Astrocyte (in vitro differentiated cells and primary cell): ENCODE results near the gene SAP30L. TPM values are rescaled to one million over a fixed set of nuclear protein-coding genes. Genes with fewer than 3 reads are reported as not detected.

ENCODE experiments used
- DNase-seq: peaks from one replicate; pipeline ENCODE4 v3.0.0-alpha.2; 2010; ENCODE audit warnings: low read depth
- FAIRE-seq: peaks from 2 replicates; lab custom pipeline; 2011; peaks lifted over from hg19 to GRCh38; lab: Jason Lieb, UNC
- H2AFZ ChIP-seq: 2 replicates; pipeline ENCODE4 v1.6.0; 2012; ENCODE audit warnings: low read depth, low read length, inconsistent platforms
- H3K27ac ChIP-seq: 2 replicates; pipeline ENCODE4 v1.5.1; 2011; ENCODE audit warnings: low read depth, low read length, inconsistent platforms
- H3K27me3 ChIP-seq: 2 replicates; pipeline ENCODE4 v1.6.0; 2011; ENCODE audit warnings: low read length, inconsistent platforms; ENCODE audit not compliant: insufficient read depth
- H3K36me3 ChIP-seq: 2 replicates; pipeline ENCODE4 v1.5.1; 2011; ENCODE audit warnings: low read length, inconsistent platforms; ENCODE audit not compliant: insufficient read depth
- H3K4me1 ChIP-seq: 2 replicates; pipeline ENCODE4 v1.5.1; 2011; ENCODE audit warnings: low read length, inconsistent platforms; ENCODE audit not compliant: insufficient read depth
- H3K4me2 ChIP-seq: 2 replicates; pipeline ENCODE4 v1.6.0; 2012; ENCODE audit warnings: low read length, inconsistent platforms
- H3K4me3 ChIP-seq: 2 replicates; pipeline ENCODE4 v1.5.1; 2011; ENCODE audit warnings: low read depth, mild to moderate bottlenecking, low read length, inconsistent platforms; ENCODE audit not compliant: insufficient read depth
- H3K79me2 ChIP-seq: 2 replicates; pipeline ENCODE4 v1.6.0; 2012; ENCODE audit warnings: mild to moderate bottlenecking, low read length, inconsistent platforms; ENCODE audit not compliant: insufficient read depth
- H3K9ac ChIP-seq: 2 replicates; pipeline ENCODE4 v1.6.0; 2012; ENCODE audit warnings: mild to moderate bottlenecking, low read length, inconsistent platforms
- H3K9me3 ChIP-seq: 2 replicates; pipeline ENCODE4 v1.5.1; 2012; ENCODE audit warnings: low read depth, mild to moderate bottlenecking, low read length, inconsistent platforms; ENCODE audit not compliant: insufficient read depth
- H4K20me1 ChIP-seq: 2 replicates; pipeline ENCODE4 v1.6.0; 2012; ENCODE audit warnings: low read length, inconsistent platforms; ENCODE audit not compliant: insufficient read depth
- H3K27ac Mint-ChIP-seq: one replicate; pipeline ENCODE4 v1.8.0; 2021; ENCODE audit warnings: mild to moderate bottlenecking, mixed read lengths; ENCODE audit not compliant: unreplicated experiment
- H3K27me3 Mint-ChIP-seq: one replicate; pipeline ENCODE4 v1.8.0; 2021; ENCODE audit warnings: low read depth, mixed read lengths; ENCODE audit not compliant: unreplicated experiment
- H3K36me3 Mint-ChIP-seq: one replicate; pipeline ENCODE4 v1.8.0; 2021; ENCODE audit warnings: low read depth, mixed read lengths; ENCODE audit not compliant: unreplicated experiment
- H3K4me1 Mint-ChIP-seq: one replicate; pipeline ENCODE4 v1.8.0; 2021; ENCODE audit warnings: low read depth, mixed read lengths; ENCODE audit not compliant: unreplicated experiment
- H3K4me3 Mint-ChIP-seq: one replicate; pipeline ENCODE4 v1.8.0; 2021; ENCODE audit warnings: mild to moderate bottlenecking, moderate library complexity, mixed read lengths; ENCODE audit not compliant: unreplicated experiment
- H3K9me3 Mint-ChIP-seq: one replicate; pipeline ENCODE4 v1.8.0; 2021; ENCODE audit warnings: mild to moderate bottlenecking, mixed read lengths; ENCODE audit not compliant: unreplicated experiment
- EZH2 ChIP-seq: IDR thresholded peaks from 2 replicates; pipeline ENCODE4 v1.6.1; 2012; ENCODE audit warnings: mild to moderate bottlenecking, low read length, inconsistent platforms; ENCODE audit not compliant: insufficient read depth
- total RNA-seq: library from RNA; stranded (reverse); gene quantifications from 2 replicates; pipeline ENCODE4 v1.2.1, GENCODE V29; 2021
- TF ChIP-seq, protein P1 (sequence below): IDR thresholded peaks from 2 replicates; pipeline ENCODE4 v1.5.1; 2011; ENCODE audit warnings: low read depth, mild to moderate bottlenecking, inconsistent platforms, low read length, moderate library complexity; ENCODE audit not compliant: insufficient read depth

The SAP30L gene
- total RNA-seq, 1 donor from 2014 or later, result 26.3 TPM

DNA sequence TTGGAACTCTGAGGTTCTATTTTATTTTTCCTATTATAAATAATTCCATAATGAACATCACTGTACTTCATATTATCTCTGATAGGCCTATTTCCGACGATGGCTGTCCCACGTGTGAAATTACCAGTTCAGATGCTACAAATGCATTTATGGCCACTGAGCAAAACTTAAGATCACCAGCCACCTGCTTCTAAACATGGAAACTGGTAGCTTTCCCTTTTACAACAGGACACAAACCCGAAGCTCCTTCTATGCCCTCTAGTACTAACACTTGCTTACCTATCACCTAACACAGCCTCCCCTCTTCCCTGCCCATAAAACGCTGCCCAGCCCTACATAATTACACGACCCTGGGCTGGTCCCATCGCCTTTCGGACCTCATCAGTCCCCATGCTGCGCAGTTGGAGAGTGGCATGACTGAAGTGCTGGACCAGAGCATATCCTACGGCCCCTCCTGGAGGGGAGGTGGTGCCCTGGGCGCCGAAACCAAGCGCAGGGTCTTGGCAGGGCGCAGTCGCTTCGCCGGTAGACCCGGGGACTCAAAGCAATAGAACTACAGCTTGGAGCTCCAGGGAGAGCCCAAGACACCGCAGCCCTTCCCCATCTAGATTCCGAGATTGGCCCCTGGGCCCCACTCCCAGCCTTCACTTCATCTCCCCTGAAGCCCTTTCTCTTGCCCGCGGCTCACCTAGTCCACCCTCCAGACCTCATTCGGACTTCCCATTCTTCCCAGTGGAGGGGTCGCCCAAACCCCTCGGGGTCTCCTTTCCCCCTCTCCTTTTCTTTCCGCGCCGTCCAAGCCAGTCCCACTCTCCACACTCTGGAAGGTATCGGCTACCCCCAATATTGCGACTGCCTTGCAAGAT, 1.0 kb upstream of the SAP30L start:
- no peak for DNase-seq
- peaks cover 36% of the 10 kb centered on the region for H3K79me2 ChIP-seq
- no peaks in the 10 kb centered on the region for H3K27me3 Mint-ChIP-seq

DNA sequence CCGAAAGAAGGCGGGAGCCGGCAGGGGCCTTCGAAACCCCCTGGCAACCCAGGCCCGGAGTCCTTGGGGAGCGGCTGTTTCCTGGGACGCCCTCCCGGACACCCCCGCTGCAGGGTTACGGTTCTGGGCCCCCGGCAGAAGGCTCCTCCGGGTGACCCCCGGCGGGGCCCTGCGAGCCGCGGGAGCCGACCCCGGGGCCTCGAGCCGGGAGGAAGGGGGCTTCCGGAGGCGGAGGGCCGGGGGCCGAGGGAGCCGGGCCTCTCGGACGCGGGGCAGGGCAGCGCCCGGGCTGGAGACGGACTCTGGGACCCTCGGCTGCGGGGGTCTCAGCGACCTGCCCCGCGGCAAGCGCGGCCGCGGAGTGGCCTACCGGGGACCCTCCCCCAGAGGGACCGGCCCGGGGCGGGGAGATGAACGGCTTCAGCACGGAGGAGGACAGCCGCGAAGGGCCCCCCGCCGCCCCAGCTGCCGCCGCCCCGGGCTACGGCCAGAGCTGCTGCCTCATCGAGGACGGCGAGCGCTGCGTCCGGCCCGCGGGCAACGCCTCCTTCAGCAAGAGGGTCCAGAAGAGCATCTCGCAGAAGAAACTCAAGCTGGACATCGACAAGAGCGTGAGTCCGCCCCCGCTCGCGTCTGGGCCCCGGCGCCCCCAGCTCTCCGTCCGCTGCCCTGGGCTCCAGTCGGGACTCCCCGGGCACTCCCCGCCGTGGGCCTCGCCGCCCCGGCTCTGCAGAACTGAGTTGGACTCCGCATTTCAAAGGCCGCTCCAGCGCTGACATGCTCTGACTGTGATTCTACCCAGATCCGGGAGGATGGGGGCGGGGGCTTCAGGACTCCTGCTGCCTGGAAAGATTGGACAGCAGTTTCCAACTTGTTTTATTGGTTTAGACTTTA, 645 bp downstream of the SAP30L start:
- DNase-seq (peak; percentile 59), FAIRE-seq (no peak)
- peak overlapping the region; percentile 90 for H3K4me3 ChIP-seq
- no peaks in the 10 kb centered on the region for H3K36me3 ChIP-seq
- H3K4me2 ChIP-seq, result peak overlapping the region; percentile 99
- peak overlapping the region; percentile 65 for H2AFZ ChIP-seq
- H3K27ac ChIP-seq, result peak overlapping the region; percentile 51
- no peaks in the 10 kb centered on the region for H3K9me3 ChIP-seq
- Mint-ChIP-seq H3K9me3 (peaks cover 2% of the 10 kb centered on the region), H3K36me3 (peaks cover 14% of the 10 kb centered on the region), H3K27ac (peak overlapping the region; percentile 87), H3K27me3 (no peaks in the 10 kb centered on the region), H3K4me1 (peaks cover 14% of the 10 kb centered on the region), H3K4me3 (peak overlapping the region; percentile 94)
- TF ChIP-seq, protein P1, sequence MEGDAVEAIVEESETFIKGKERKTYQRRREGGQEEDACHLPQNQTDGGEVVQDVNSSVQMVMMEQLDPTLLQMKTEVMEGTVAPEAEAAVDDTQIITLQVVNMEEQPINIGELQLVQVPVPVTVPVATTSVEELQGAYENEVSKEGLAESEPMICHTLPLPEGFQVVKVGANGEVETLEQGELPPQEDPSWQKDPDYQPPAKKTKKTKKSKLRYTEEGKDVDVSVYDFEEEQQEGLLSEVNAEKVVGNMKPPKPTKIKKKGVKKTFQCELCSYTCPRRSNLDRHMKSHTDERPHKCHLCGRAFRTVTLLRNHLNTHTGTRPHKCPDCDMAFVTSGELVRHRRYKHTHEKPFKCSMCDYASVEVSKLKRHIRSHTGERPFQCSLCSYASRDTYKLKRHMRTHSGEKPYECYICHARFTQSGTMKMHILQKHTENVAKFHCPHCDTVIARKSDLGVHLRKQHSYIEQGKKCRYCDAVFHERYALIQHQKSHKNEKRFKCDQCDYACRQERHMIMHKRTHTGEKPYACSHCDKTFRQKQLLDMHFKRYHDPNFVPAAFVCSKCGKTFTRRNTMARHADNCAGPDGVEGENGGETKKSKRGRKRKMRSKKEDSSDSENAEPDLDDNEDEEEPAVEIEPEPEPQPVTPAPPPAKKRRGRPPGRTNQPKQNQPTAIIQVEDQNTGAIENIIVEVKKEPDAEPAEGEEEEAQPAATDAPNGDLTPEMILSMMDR, result no peak
- peaks cover 45% of the 10 kb centered on the region for H3K79me2 ChIP-seq
- H3K9ac ChIP-seq, result peak overlapping the region; percentile 89
- peaks cover 14% of the 10 kb centered on the region for H3K4me1 ChIP-seq
- H3K27me3 ChIP-seq, result no peaks in the 10 kb centered on the region
- H4K20me1 ChIP-seq, result peaks cover 48% of the 10 kb centered on the region

More for the DNA sequence above, 1.0 kb upstream of the SAP30L start:
- Histone ChIP-seq H3K4me1 (peaks cover 14% of the 10 kb centered on the region), H3K9me3 (no peaks in the 10 kb centered on the region), H3K27ac (peak overlapping the region; percentile 47), H2AFZ (peak overlapping the region; percentile 98), H3K27me3 (no peaks in the 10 kb centered on the region), H3K9ac (peak overlapping the region; percentile 89), H4K20me1 (peaks cover 31% of the 10 kb centered on the region), H3K4me2 (peak overlapping the region; percentile 99), H3K4me3 (peak overlapping the region; percentile 90), H3K36me3 (peaks cover 8% of the 10 kb centered on the region)
- H3K36me3 Mint-ChIP-seq, result peaks cover 13% of the 10 kb centered on the region
- H3K4me1 Mint-ChIP-seq, result peaks cover 10% of the 10 kb centered on the region
- peak overlapping the region; percentile 98 for H3K4me3 Mint-ChIP-seq
- FAIRE-seq, result no peak
- H3K9me3 Mint-ChIP-seq, result peaks cover 2% of the 10 kb centered on the region
- no peak for TF ChIP-seq EZH2
- TF ChIP-seq, protein P1, result no peak
- no peak overlapping the region for H3K27ac Mint-ChIP-seq
